ENCODE data around the gene LGALS1. TPM values are rescaled to one million over a fixed set of nuclear protein-coding genes. Genes with fewer than 3 reads are reported as not detected.

The LGALS1 gene
- total RNA-seq, 1 donor from 2014 or later = 21.0 TPM

GRCh38 chr22:37658133-37659065 lies 17.0 kb upstream of the LGALS1 start, which contains the start of gene PDXP:
Gene PDXP (plus strand): TSS chr22:37658723. CDS start chr22:37658783, 60 bp downstream.
- Mint-ChIP-seq H3K4me3 (peak within 1 kb of the TSS; percentile 94), H3K27ac (ENCODE audit: unreplicated experiment) (peak within 1 kb of the TSS; percentile 96), H3K36me3 (ENCODE audit: low read depth) (no peaks in the 10 kb centered on the region), H3K4me1 (peaks cover 40% of the 10 kb centered on the region), H3K9me3 (no peaks in the 10 kb centered on the region), H3K27me3 (ENCODE audit: low read depth) (no peaks in the 10 kb centered on the region)
- DNase-seq (ENCODE audit: low read depth, low spot score) = peak; percentile 98
- no peak for TF ChIP-seq CTCF (conservative IDR thresholded peaks at IDR 0.05)

- DNase-seq (ENCODE audit: low read depth, low spot score) = no peak
- H3K27ac Mint-ChIP-seq (ENCODE audit: unreplicated experiment) = peak overlapping the region; percentile 67
These were observed 16.2 kb upstream of the LGALS1 start for GRCh38 chr22:37659066-37659896.

GRCh38 chr22:37659897-37660708 lies 15.3 kb upstream of the LGALS1 start:
- H3K27me3 Mint-ChIP-seq (ENCODE audit: low read depth) = no peaks in the 10 kb centered on the region
- peak overlapping the region; percentile 86 for H3K4me3 Mint-ChIP-seq
- peaks cover 4% of the 10 kb centered on the region for H3K36me3 Mint-ChIP-seq (ENCODE audit: low read depth)
- no peaks in the 10 kb centered on the region for H3K9me3 Mint-ChIP-seq
- peak overlapping the region; percentile 67 for H3K27ac Mint-ChIP-seq (ENCODE audit: unreplicated experiment)
- peaks cover 50% of the 10 kb centered on the region for H3K4me1 Mint-ChIP-seq
- DNase-seq (ENCODE audit: low read depth, low spot score) = no peak
- TF ChIP-seq CTCF (conservative IDR thresholded peaks at IDR 0.05) = no peak

More at GRCh38 chr22:37659066-37659896, 16.2 kb upstream of the LGALS1 start:
- no peaks in the 10 kb centered on the region for H3K27me3 Mint-ChIP-seq (ENCODE audit: low read depth)
- peaks cover 41% of the 10 kb centered on the region for H3K4me1 Mint-ChIP-seq
- peak overlapping the region; percentile 86 for H3K4me3 Mint-ChIP-seq
- no peaks in the 10 kb centered on the region for H3K36me3 Mint-ChIP-seq (ENCODE audit: low read depth)
- H3K9me3 Mint-ChIP-seq = no peaks in the 10 kb centered on the region
- no peak for TF ChIP-seq CTCF (conservative IDR thresholded peaks at IDR 0.05)

GRCh38 chr22:37660709-37661045 lies 14.8 kb upstream of the LGALS1 start:
- peak overlapping the region; percentile 86 for H3K4me3 Mint-ChIP-seq
- DNase-seq (ENCODE audit: low read depth, low spot score) = no peak
- TF ChIP-seq CTCF (conservative IDR thresholded peaks at IDR 0.05) = no peak
- H3K4me1 Mint-ChIP-seq = peaks cover 51% of the 10 kb centered on the region
- no peaks in the 10 kb centered on the region for H3K27me3 Mint-ChIP-seq (ENCODE audit: low read depth)
- no peak overlapping the region for H3K27ac Mint-ChIP-seq (ENCODE audit: unreplicated experiment)
- H3K9me3 Mint-ChIP-seq = no peaks in the 10 kb centered on the region
- H3K36me3 Mint-ChIP-seq (ENCODE audit: low read depth) = peaks cover 4% of the 10 kb centered on the region

Measured in neural crest cell (in vitro differentiated cells).